Hepatocyte (in vitro differentiated cells): Measurements from ENCODE around the gene PTPN12.

ENCODE experiments used
- EZH2 ChIP-seq: fragments of 200-600 bp; sonication (generic); IDR thresholded peaks from 2 replicates; pipeline ENCODE4 v1.6.1; 2016; ENCODE audit warnings: antibody characterized with exemption, mild to moderate bottlenecking, borderline replicate concordance
- EZH2phosphoT487 ChIP-seq: fragments of 200-600 bp; sonication (generic); IDR thresholded peaks from one replicate; pipeline ENCODE4 v1.6.1; 2018; ENCODE audit warnings: antibody characterized with exemption, mild to moderate bottlenecking, low read depth, moderate library complexity; ENCODE audit not compliant: unreplicated experiment, severe bottlenecking
- TF ChIP-seq, protein P1 (sequence below): fragments of 200-600 bp; sonication (generic); IDR thresholded peaks from 2 replicates; pipeline ENCODE4 v1.5.1; 2016; ENCODE audit warnings: antibody characterized with exemption, mild to moderate bottlenecking; ENCODE audit not compliant: poor library complexity

DNA sequence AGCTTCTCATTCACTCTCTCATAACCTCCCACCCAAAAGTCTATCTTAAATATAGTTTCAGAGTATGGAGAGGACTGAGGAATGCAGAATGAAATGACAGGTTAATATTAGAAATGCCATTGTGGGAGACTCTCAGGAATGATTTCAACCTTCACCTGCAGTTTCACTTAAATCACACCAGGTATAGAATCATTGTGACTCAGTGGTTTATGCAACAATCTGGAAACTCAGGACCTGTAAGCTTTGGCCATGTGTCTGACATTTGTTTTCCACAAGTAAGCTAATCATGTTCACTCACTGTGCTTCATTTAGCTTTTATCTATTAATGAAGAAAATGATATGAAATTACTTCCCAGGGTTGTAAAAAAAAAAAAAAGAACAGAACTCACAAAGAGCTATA is 8.7 kb upstream of the PTPN12 start:
- TF ChIP-seq, protein P1, sequence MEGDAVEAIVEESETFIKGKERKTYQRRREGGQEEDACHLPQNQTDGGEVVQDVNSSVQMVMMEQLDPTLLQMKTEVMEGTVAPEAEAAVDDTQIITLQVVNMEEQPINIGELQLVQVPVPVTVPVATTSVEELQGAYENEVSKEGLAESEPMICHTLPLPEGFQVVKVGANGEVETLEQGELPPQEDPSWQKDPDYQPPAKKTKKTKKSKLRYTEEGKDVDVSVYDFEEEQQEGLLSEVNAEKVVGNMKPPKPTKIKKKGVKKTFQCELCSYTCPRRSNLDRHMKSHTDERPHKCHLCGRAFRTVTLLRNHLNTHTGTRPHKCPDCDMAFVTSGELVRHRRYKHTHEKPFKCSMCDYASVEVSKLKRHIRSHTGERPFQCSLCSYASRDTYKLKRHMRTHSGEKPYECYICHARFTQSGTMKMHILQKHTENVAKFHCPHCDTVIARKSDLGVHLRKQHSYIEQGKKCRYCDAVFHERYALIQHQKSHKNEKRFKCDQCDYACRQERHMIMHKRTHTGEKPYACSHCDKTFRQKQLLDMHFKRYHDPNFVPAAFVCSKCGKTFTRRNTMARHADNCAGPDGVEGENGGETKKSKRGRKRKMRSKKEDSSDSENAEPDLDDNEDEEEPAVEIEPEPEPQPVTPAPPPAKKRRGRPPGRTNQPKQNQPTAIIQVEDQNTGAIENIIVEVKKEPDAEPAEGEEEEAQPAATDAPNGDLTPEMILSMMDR = no peak
- TF ChIP-seq EZH2 = no peak
- TF ChIP-seq EZH2phosphoT487 = no peak
